HEK293T (cell line): Measurements from ENCODE around the gene MTHFD1.

Experiments
- ARNT ChIP-seq: fragments of 450-650 bp; IDR thresholded peaks from 2 replicates; pipeline ENCODE4 v1.6.1; 2017; ENCODE audit warnings: mild to moderate bottlenecking
- BHLHE40 ChIP-seq: fragments of 450-650 bp; IDR thresholded peaks from 2 replicates; pipeline ENCODE4 v1.6.1; 2016; ENCODE audit warnings: mild to moderate bottlenecking, moderate library complexity, borderline replicate concordance
- ELF4 ChIP-seq: fragments of 450-650 bp; IDR thresholded peaks from 2 replicates; pipeline ENCODE4 v1.6.1; 2017; ENCODE audit warnings: antibody characterized with exemption
- FOXA1 ChIP-seq: fragments of 450-650 bp; IDR thresholded peaks from 2 replicates; pipeline ENCODE4 v1.6.1; 2016; ENCODE audit warnings: mild to moderate bottlenecking
- LEF1 ChIP-seq: fragments of 450-650 bp; IDR thresholded peaks from 2 replicates; pipeline ENCODE4 v1.6.1; 2017; ENCODE audit warnings: mild to moderate bottlenecking, borderline replicate concordance
- SUZ12 ChIP-seq: fragments of 450-650 bp; IDR thresholded peaks from 2 replicates; pipeline ENCODE4 v1.6.1; 2016; ENCODE audit warnings: mild to moderate bottlenecking
- ZNF384 ChIP-seq: fragments of 450-650 bp; IDR thresholded peaks from 2 replicates; pipeline ENCODE4 v1.6.1; 2016
- TF ChIP-seq, protein P1 (sequence below): fragments of 450-650 bp; IDR thresholded peaks from 2 replicates; pipeline ENCODE4 v1.6.1; 2016

DNA sequence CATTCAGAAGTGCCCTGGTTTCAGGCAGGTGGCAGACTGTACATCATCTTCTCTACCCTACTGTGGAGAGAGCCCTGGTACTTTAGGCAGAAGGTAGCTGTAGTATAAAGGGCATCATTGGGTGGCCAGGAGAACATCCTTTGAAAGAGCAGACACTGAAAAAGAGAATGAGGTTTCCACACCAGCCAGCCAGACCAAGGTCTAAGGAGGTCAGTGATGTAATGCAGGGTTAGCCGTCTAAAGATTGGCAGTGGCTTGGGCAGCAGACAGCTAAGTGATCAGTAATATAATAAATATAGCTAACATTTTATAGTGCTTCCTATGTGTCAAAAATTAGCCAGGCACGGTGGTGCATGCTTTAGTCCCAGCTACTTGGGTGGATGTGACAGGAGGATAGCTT is 103.5 kb downstream of the MTHFD1 start:
- no peak for TF ChIP-seq BHLHE40
- no peak for TF ChIP-seq ARNT
- no peak for TF ChIP-seq LEF1
- TF ChIP-seq ZNF384: no peak
- TF ChIP-seq SUZ12: no peak
- TF ChIP-seq FOXA1: no peak
- TF ChIP-seq ELF4: no peak
- TF ChIP-seq, protein P1, sequence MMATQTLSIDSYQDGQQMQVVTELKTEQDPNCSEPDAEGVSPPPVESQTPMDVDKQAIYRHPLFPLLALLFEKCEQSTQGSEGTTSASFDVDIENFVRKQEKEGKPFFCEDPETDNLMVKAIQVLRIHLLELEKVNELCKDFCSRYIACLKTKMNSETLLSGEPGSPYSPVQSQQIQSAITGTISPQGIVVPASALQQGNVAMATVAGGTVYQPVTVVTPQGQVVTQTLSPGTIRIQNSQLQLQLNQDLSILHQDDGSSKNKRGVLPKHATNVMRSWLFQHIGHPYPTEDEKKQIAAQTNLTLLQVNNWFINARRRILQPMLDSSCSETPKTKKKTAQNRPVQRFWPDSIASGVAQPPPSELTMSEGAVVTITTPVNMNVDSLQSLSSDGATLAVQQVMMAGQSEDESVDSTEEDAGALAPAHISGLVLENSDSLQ: no peak
